ENCODE data around the gene ASGR1.
"Not testable (repeated sequence)": the region's sequence is repeated elsewhere in the genome, so short reads cannot be mapped to it uniquely, and the experiment has no call there.

Gene ASGR1

DNA sequence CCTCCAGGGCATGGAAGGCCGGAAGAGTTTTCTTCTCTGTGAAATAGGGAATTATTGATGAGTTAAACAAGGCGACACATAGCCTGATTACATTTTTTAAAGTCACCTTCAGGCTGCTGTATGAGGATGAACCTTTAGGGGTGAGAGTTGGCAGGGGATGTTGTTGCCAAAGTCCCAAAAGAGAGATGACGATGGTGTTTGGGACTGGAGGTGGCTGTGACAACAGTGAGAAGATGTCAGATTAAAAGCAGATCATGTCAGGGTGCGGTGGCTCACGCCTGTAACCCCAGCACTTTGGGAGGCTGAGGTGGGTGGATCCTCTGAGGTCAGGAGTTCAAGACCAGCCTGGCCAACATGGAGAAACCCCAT, 47.8 kb downstream of the ASGR1 start:
- H3K4me3 ChIP-seq (ENCODE audit: low read length in 2 of 2) = no peak overlapping the region

DNA sequence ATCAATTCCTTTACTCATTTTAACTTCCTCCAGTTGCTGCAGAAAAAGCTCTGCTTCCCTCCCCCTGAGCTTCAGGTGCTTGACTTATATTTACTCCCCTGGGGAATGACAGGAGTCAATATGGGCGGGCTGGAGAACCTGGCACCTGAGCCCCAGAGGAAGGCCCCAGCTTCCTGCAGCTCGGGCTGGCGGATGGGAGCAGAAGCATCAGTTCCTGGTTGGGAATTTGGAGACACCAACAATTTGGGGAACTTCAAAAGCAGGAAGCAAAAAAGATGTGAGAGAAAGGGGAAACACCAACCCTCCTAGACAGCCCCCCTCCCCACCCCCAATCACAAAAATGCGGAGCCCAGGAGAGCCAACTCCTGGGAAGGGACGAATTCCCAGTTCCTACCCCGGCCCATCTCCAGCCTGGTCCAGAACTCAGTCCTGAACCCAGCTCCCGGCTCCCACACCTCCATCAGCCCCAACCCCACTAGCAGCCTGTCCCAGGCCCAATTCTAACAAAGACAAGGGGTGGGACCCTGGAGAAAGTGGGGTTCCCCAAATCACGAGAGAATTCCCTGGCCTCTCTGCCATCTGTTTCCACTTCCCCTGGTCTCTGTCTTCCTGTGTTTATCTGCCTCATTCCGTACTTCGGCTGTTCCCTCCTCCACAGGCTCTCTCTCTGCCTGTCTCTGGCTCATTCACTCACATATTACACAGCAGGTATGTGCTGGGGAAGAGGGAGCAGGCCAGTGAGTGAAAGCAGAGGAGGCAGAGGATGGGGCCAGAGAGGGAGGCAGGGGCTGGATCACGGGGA, 48.3 kb downstream of the ASGR1 start:
- no peak overlapping the region for H3K9ac ChIP-seq (ENCODE audit: low read length in 2 of 2)
- H3K27ac ChIP-seq (ENCODE audit: low read length) = no peak overlapping the region
- H3K4me1 ChIP-seq (ENCODE audit: control insufficient read depth, insufficient read depth, low read length) = no peaks in the 10 kb centered on the region
- H3K36me3 ChIP-seq (ENCODE audit: control insufficient read depth in 2 of 2, insufficient read depth in 2 of 2, low read length in 2 of 2) = no peaks in the 10 kb centered on the region
- H3K4me3 ChIP-seq (ENCODE audit: low read length in 2 of 2) = no peak overlapping the region
- no peaks in the 10 kb centered on the region for H3K9me3 ChIP-seq (ENCODE audit: control insufficient read depth in 2 of 2, low read length in 2 of 2)
- peaks cover 15 to 23% of the 10 kb centered on the region in 2 donors for H3K27me3 ChIP-seq (ENCODE audit: control insufficient read depth in 1 of 2, insufficient read depth in 2 of 2, low read length in 2 of 2)

More for the DNA sequence above, 47.8 kb downstream of the ASGR1 start:
- Histone ChIP-seq H3K9ac (ENCODE audit: low read length in 2 of 2) (no peak overlapping the region), H3K27me3 (ENCODE audit: control insufficient read depth in 1 of 2, insufficient read depth in 2 of 2, low read length in 2 of 2) (peaks cover 15 to 23% of the 10 kb centered on the region in 2 donors), H3K27ac (ENCODE audit: low read length) (no peak overlapping the region), H3K36me3 (ENCODE audit: control insufficient read depth in 2 of 2, insufficient read depth in 2 of 2, low read length in 2 of 2) (no peaks in the 10 kb centered on the region), H3K9me3 (ENCODE audit: control insufficient read depth in 2 of 2, low read length in 2 of 2) (no peaks in the 10 kb centered on the region), H3K4me1 (ENCODE audit: control insufficient read depth, insufficient read depth, low read length) (no peaks in the 10 kb centered on the region)

DNA sequence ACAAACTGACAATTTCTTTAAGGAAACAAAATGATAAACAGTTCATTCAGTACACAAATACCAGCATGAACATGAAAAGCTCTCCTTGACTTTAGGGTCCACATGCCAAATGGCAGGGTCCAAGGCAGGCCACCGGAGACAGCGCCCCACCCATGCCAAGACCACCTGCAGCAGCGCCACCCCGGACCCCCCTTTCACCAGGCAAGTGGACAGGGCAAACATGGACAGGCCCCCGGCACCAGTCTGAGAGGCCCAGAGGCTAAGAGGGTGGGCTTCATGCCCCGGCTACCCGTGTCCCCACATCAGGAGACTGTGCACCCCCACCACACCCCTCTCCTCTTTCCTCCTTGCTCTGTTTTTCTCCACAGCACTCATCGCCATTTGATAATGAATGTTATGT, 49.9 kb downstream of the ASGR1 start:
- peaks cover 15 to 23% of the 10 kb centered on the region in 2 donors for H3K27me3 ChIP-seq (ENCODE audit: control insufficient read depth in 1 of 2, insufficient read depth in 2 of 2, low read length in 2 of 2)
- H3K9me3 ChIP-seq (ENCODE audit: control insufficient read depth in 2 of 2, low read length in 2 of 2) = no peaks in the 10 kb centered on the region
- H3K27ac ChIP-seq (ENCODE audit: low read length) = no peak overlapping the region
- no peak overlapping the region for H3K4me3 ChIP-seq (ENCODE audit: low read length in 2 of 2)
- no peak overlapping the region for H3K9ac ChIP-seq (ENCODE audit: low read length in 2 of 2)
- H3K4me1 ChIP-seq (ENCODE audit: control insufficient read depth, insufficient read depth, low read length) = no peaks in the 10 kb centered on the region
- H3K36me3 ChIP-seq (ENCODE audit: control insufficient read depth in 2 of 2, insufficient read depth in 2 of 2, low read length in 2 of 2) = no peaks in the 10 kb centered on the region

DNA sequence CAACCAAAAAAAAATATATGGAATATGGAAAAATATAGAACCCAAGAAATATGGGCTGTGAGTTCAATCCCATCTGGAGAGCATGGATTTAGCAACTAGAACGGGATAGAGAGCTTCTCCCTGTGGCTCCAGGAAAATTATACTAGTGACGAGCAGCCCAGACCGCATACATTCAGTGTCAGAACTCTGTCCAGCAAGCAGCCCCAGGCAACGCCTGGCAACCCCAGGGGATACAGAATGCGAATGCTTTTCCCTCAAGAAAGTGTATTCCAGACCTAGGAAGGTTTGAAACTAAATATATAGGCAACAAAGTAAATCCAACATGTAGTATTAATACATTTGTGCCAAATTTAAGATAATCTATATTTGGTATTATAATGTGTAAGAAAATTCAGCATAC, 51.0 kb downstream of the ASGR1 start:
- Histone ChIP-seq H3K4me3 (ENCODE audit: low read length in 2 of 2) (no peak overlapping the region), H3K4me1 (ENCODE audit: control insufficient read depth, insufficient read depth, low read length) (no peaks in the 10 kb centered on the region), H3K36me3 (ENCODE audit: control insufficient read depth in 2 of 2, insufficient read depth in 2 of 2, low read length in 2 of 2) (no peaks in the 10 kb centered on the region), H3K9me3 (ENCODE audit: control insufficient read depth in 2 of 2, low read length in 2 of 2) (no peaks in the 10 kb centered on the region), H3K27me3 (ENCODE audit: control insufficient read depth in 1 of 2, insufficient read depth in 2 of 2, low read length in 2 of 2) (peaks cover 10 to 21% of the 10 kb centered on the region in 2 donors), H3K9ac (ENCODE audit: low read length in 2 of 2) (no peak overlapping the region), H3K27ac (ENCODE audit: low read length) (no peak overlapping the region)

DNA sequence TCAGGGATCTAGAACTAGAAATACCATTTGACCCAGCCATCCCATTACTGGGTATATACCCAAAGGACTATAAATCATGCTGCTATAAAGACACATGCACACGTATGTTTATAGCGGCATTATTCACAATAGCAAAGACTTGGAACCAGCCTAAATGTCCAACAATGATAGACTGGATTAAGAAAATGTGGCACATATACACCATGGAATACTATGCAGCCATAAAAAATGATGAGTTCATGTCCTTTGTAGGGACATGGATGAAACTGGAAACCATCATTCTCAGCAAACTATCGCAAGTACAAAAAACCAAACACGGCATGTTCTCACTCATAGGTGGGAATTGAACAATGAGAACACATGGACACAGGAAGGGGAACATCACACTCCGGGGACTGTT, 51.7 kb downstream of the ASGR1 start:
- H3K27ac ChIP-seq (ENCODE audit: low read length); H3K4me3 ChIP-seq (ENCODE audit: low read length in 2 of 2); H3K36me3 ChIP-seq (ENCODE audit: control insufficient read depth in 2 of 2, insufficient read depth in 2 of 2, low read length in 2 of 2); H3K9ac ChIP-seq (ENCODE audit: low read length in 2 of 2); H3K4me1 ChIP-seq (ENCODE audit: control insufficient read depth, insufficient read depth, low read length); H3K9me3 ChIP-seq (ENCODE audit: control insufficient read depth in 2 of 2, low read length in 2 of 2): not testable (repeated sequence)
- peaks cover 7 to 18% of the 10 kb centered on the region in 2 donors for H3K27me3 ChIP-seq (ENCODE audit: control insufficient read depth in 1 of 2, insufficient read depth in 2 of 2, low read length in 2 of 2)

DNA sequence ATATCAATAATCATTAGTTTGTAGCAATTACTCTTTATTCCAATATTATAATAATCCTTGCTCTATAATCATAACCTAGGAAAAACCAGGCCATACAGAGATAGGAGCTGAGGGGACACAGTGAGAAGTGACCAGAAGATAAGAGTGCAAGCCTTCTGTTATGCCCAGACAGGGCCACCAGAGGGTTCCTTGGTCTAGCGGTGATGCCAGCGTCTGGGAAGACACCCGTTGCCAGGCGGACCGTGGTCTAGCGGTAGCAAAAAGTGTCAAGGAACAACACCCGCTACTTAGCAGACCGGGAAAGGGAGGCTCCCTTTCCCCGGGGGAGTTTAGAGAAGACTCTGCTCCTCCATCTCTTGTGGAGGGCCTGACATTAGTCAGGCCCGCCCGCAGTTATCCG, 52.8 kb downstream of the ASGR1 start:
- H3K9ac ChIP-seq (ENCODE audit: low read length in 2 of 2); H3K9me3 ChIP-seq (ENCODE audit: control insufficient read depth in 2 of 2, low read length in 2 of 2); H3K4me3 ChIP-seq (ENCODE audit: low read length in 2 of 2); H3K4me1 ChIP-seq (ENCODE audit: control insufficient read depth, insufficient read depth, low read length); H3K27ac ChIP-seq (ENCODE audit: low read length); H3K36me3 ChIP-seq (ENCODE audit: control insufficient read depth in 2 of 2, insufficient read depth in 2 of 2, low read length in 2 of 2): not testable (repeated sequence)
- H3K27me3 ChIP-seq (ENCODE audit: control insufficient read depth in 1 of 2, insufficient read depth in 2 of 2, low read length in 2 of 2) = peaks cover 5 to 17% of the 10 kb centered on the region in 2 donors

DNA sequence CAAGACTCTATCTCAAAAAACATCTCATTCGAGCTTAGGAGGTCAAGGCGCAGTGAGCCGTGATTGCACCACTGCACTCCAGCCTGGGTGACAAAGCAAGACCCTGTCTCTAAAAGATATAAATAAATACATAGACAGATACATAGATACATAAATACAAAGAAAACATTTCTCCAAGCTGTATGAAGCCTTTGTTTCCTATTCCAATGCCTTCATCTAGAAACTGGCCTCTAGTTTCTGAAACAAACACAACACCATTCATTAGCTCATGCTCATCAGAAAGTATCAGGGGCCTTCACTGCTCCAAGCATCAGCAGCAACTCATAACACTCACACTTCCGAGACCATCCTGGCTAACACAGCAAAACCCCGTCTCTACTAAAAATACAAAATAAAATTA, 54.2 kb downstream of the ASGR1 start:
- Histone ChIP-seq H3K4me3 (ENCODE audit: low read length in 2 of 2) (no peak overlapping the region), H3K27me3 (ENCODE audit: control insufficient read depth in 1 of 2, insufficient read depth in 2 of 2, low read length in 2 of 2) (peaks cover 0 to 15% of the 10 kb centered on the region in 2 donors), H3K9me3 (ENCODE audit: control insufficient read depth in 2 of 2, low read length in 2 of 2) (no peaks in the 10 kb centered on the region), H3K36me3 (ENCODE audit: control insufficient read depth in 2 of 2, insufficient read depth in 2 of 2, low read length in 2 of 2) (no peaks in the 10 kb centered on the region), H3K4me1 (ENCODE audit: control insufficient read depth, insufficient read depth, low read length) (no peaks in the 10 kb centered on the region), H3K9ac (ENCODE audit: low read length in 2 of 2) (no peak overlapping the region), H3K27ac (ENCODE audit: low read length) (no peak overlapping the region)

DNA sequence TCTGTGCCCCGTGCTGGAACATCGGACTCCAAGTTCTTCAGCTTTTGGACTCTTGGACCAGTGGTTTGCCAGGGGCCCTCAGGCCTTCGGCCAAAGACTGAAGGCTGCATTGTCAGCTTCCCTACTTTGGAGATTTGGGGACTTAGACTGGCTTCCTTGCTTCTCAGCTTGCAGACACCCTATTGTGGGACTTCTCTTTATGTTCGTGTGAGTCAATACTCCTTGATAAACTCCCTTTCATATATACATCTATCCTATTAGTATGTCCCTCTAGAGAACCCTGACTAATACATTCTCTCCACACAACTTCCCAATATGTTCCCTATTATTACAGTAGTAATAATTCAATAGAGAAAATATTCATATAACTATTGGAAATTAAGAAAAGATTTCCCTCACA, 55.3 kb downstream of the ASGR1 start:
- Histone ChIP-seq H3K36me3 (ENCODE audit: control insufficient read depth in 2 of 2, insufficient read depth in 2 of 2, low read length in 2 of 2) (no peaks in the 10 kb centered on the region), H3K9me3 (ENCODE audit: control insufficient read depth in 2 of 2, low read length in 2 of 2) (no peaks in the 10 kb centered on the region), H3K27me3 (ENCODE audit: control insufficient read depth in 1 of 2, insufficient read depth in 2 of 2, low read length in 2 of 2) (peaks cover 5 to 9% of the 10 kb centered on the region in 2 donors), H3K9ac (ENCODE audit: low read length in 2 of 2) (no peak overlapping the region), H3K27ac (ENCODE audit: low read length) (no peak overlapping the region), H3K4me3 (ENCODE audit: low read length in 2 of 2) (no peak overlapping the region), H3K4me1 (ENCODE audit: control insufficient read depth, insufficient read depth, low read length) (no peaks in the 10 kb centered on the region)

All from stomach smooth muscle (tissue), 2 donors.